IPS-18c (cell line): ENCODE measurements around the gene STOML3.

Experiments
- H3K4me3 ChIP-seq: 2 replicates; pipeline ENCODE4 v1.7.0; 2013; ENCODE audit warnings: low read depth, mild to moderate bottlenecking, low read length, moderate library complexity; ENCODE audit not compliant: insufficient read depth
- H3K9me3 ChIP-seq: one replicate; pipeline ENCODE4 v1.6.1; 2013; ENCODE audit warnings: mild to moderate bottlenecking, low read length, moderate library complexity; ENCODE audit not compliant: control insufficient read depth, insufficient read depth

STOML3 gene

GRCh38 chr13:38990693-38991092 lies at the start of gene STOML3:
Gene STOML3 (minus strand): TSS chr13:38990831. CDS start chr13:38990721, 110 bp downstream.
- Histone ChIP-seq H3K4me3 (no peak within 1 kb of the TSS), H3K9me3 (no peaks in the 10 kb centered on the region)

GRCh38 chr13:39040206-39040605 lies 49.6 kb upstream of the STOML3 start:
- Histone ChIP-seq H3K9me3 (no peaks in the 10 kb centered on the region), H3K4me3 (no peak overlapping the region)

GRCh38 chr13:39039041-39039440 lies 48.4 kb upstream of the STOML3 start:
- Histone ChIP-seq H3K9me3 (no peaks in the 10 kb centered on the region), H3K4me3 (peak overlapping the region; percentile 74; the same call in 1 of the 2 replicates)

GRCh38 chr13:39038569-39039030 lies 48.0 kb upstream of the STOML3 start:
- Histone ChIP-seq H3K9me3 (no peaks in the 10 kb centered on the region), H3K4me3 (peak overlapping the region; percentile 74)

- Histone ChIP-seq H3K4me3 (peak within 1 kb of the TSS; percentile 74), H3K9me3 (no peaks in the 10 kb centered on the region)
These were observed 47.4 kb upstream of the STOML3 start, which contains the start of the genes NHLRC3 and PROSER1 for GRCh38 chr13:39037880-39038568. Gene NHLRC3 (plus strand): TSS chr13:39038456. CDS start chr13:39038640, 184 bp downstream. Gene PROSER1 (minus strand): TSS chr13:39038089. CDS start chr13:39037242, 847 bp downstream.

GRCh38 chr13:39037410-39037879 lies 46.8 kb upstream of the STOML3 start:
- Histone ChIP-seq H3K9me3 (no peaks in the 10 kb centered on the region), H3K4me3 (peak overlapping the region; percentile 74)

GRCh38 chr13:39036212-39036611 lies 45.6 kb upstream of the STOML3 start:
- H3K4me3 ChIP-seq: peak overlapping the region; percentile 74
- no peaks in the 10 kb centered on the region for H3K9me3 ChIP-seq

- Histone ChIP-seq H3K9me3 (no peaks in the 10 kb centered on the region), H3K4me3 (peak overlapping the region; percentile 74; the same call in 1 of the 2 replicates)
These were observed 45.2 kb upstream of the STOML3 start for GRCh38 chr13:39035799-39036198.

- Histone ChIP-seq H3K4me3 (no peak overlapping the region), H3K9me3 (no peaks in the 10 kb centered on the region)
These were observed 44.6 kb upstream of the STOML3 start for GRCh38 chr13:39035204-39035603.

- Histone ChIP-seq H3K9me3 (no peaks in the 10 kb centered on the region), H3K4me3 (no peak overlapping the region)
These were observed 43.5 kb upstream of the STOML3 start for GRCh38 chr13:39034085-39034484.

- Histone ChIP-seq H3K9me3 (no peaks in the 10 kb centered on the region), H3K4me3 (no peak overlapping the region)
These were observed 41.5 kb upstream of the STOML3 start for GRCh38 chr13:39032150-39032549.

- Histone ChIP-seq H3K4me3 (no peak overlapping the region), H3K9me3 (no peaks in the 10 kb centered on the region)
These were observed 34.8 kb upstream of the STOML3 start for GRCh38 chr13:39025433-39025839.

- Histone ChIP-seq H3K9me3 (no peaks in the 10 kb centered on the region), H3K4me3 (no peak overlapping the region)
These were observed 33.1 kb upstream of the STOML3 start for GRCh38 chr13:39023761-39024160.

- Histone ChIP-seq H3K4me3 (no peak overlapping the region), H3K9me3 (no peaks in the 10 kb centered on the region)
These were observed 32.7 kb upstream of the STOML3 start for GRCh38 chr13:39023316-39023715.

- Histone ChIP-seq H3K9me3 (peaks cover 2% of the 10 kb centered on the region), H3K4me3 (no peak overlapping the region)
These were observed 30.3 kb upstream of the STOML3 start for GRCh38 chr13:39020853-39021462.

GRCh38 chr13:39016787-39017186 lies 26.2 kb upstream of the STOML3 start:
- Histone ChIP-seq H3K4me3 (no peak overlapping the region), H3K9me3 (peaks cover 2% of the 10 kb centered on the region)

GRCh38 chr13:39016087-39016486 lies 25.5 kb upstream of the STOML3 start:
- Histone ChIP-seq H3K4me3 (no peak overlapping the region), H3K9me3 (peaks cover 2% of the 10 kb centered on the region)

GRCh38 chr13:39013462-39013861 lies 22.8 kb upstream of the STOML3 start:
- H3K9me3 ChIP-seq: peaks cover 2% of the 10 kb centered on the region
- no peak overlapping the region for H3K4me3 ChIP-seq
